ENCODE data around the gene SLC4A3. TPM values are rescaled to one million over a fixed set of nuclear protein-coding genes. Genes with fewer than 3 reads are reported as not detected.

Gene SLC4A3
- total and polyA plus RNA-seq, 2 of the 8 experiments (the other 6 are each of a cell fraction or from before 2014, with no cell fraction given), result 4.8 to 7.4 TPM

- no peaks in the 10 kb centered on the region; a peak in 1 of 7 replicates for H3K4me1 ChIP-seq (replicated peaks in 1 of 4; ENCODE audit: control insufficient read depth in 3 of 4, insufficient read depth in 4 of 4, low read length in 3 of 4)
- no peaks in the 10 kb centered on the region for H3K9me3 ChIP-seq (ENCODE audit: insufficient read depth in 2 of 2, low read depth in 1 of 2, low read length in 1 of 2)
- peaks cover 4% of the 10 kb centered on the region; the same call in 1 of the 2 replicates for H3K23me2 ChIP-seq (ENCODE audit: low read depth, low read length)
- no peak overlapping the region for H4K5ac ChIP-seq (ENCODE audit: insufficient read length, low read depth, low read length)
- H2AK5ac ChIP-seq (ENCODE audit: low read depth, low read length), result no peak overlapping the region
- H3K4me3 ChIP-seq (ENCODE audit: extremely low read depth in 1 of 4, insufficient read depth in 2 of 4, low read depth in 3 of 4, low read length in 4 of 4), result no peak overlapping the region
- no peak overlapping the region for H2BK5ac ChIP-seq (ENCODE audit: low read depth, low read length)
- no peak overlapping the region for H2BK12ac ChIP-seq (ENCODE audit: low read depth, low read length)
- no peak overlapping the region for H3K14ac ChIP-seq (ENCODE audit: insufficient read length)
- ChIA-PET POLR2A (ENCODE audit: partially characterized antibody) (interaction anchor here (1.5 kb wide), 1 partner anchor 11 kb away, joined by 3 read pairs; no protein-coding TSS in a partner anchor), CTCF (ENCODE audit: partially characterized antibody) (interaction anchor here (0.6 to 22.0 kb wide), 10 partner anchors 9 to 111 kb away, joined by 3 to 356 read pairs (median 4); no protein-coding TSS in a partner anchor)
- DNase-seq (ENCODE audit: low read depth in 1 of 2, low spot score in 2 of 2) (no peak), FAIRE-seq (no peak)
- H2BK120ac ChIP-seq (replicated peaks; ENCODE audit: low read depth, low read length), result no peak overlapping the region
- no peak overlapping the region for H3K23ac ChIP-seq (ENCODE audit: insufficient read length)
- no peaks in the 10 kb centered on the region for H3K79me1 ChIP-seq (ENCODE audit: low read depth, low read length)
- H3K18ac ChIP-seq (ENCODE audit: extremely low read depth, low read length), result no peak overlapping the region
- no peak overlapping the region for H2BK15ac ChIP-seq (ENCODE audit: low read length)
- H4K20me1 ChIP-seq (replicated peaks in 1 of 2; ENCODE audit: control insufficient read depth in 1 of 2, insufficient read depth in 2 of 2, low read length in 2 of 2), result peaks cover 0 to 5% of the 10 kb centered on the region in 2 experiments
- no peak for TF ChIP-seq JUND (IDR thresholded peaks at IDR 0.05; ENCODE audit: low read length)
- TF ChIP-seq NRF1 (IDR thresholded peaks at IDR 0.05; ENCODE audit: low read depth, low read length), result no peak
- no peak for TF ChIP-seq PHF8 (conservative IDR thresholded peaks at IDR 0.05; ENCODE audit: low read depth, low read length)
- no peak for TF ChIP-seq KDM5A (IDR thresholded peaks at IDR 0.05; ENCODE audit: low read length)
- H3K4ac ChIP-seq (replicated peaks; ENCODE audit: insufficient read length, low read depth, low read length), result no peak overlapping the region
- no peak overlapping the region for H2AFZ ChIP-seq (ENCODE audit: low read length)
- no peak overlapping the region for H4K8ac ChIP-seq (ENCODE audit: extremely low read depth, insufficient read depth, low read length)
- no peak overlapping the region for H2BK20ac ChIP-seq (ENCODE audit: low read length)
- H3K56ac ChIP-seq (replicated peaks; ENCODE audit: insufficient read length, low read depth, low read length), result no peak overlapping the region
- H3K4me2 ChIP-seq (ENCODE audit: insufficient read depth in 1 of 2, low read depth in 2 of 2, low read length in 2 of 2), result no peak overlapping the region
- H4K91ac ChIP-seq (replicated peaks; ENCODE audit: insufficient read length, low read length), result no peak overlapping the region
- no peaks in the 10 kb centered on the region for H3K36me3 ChIP-seq (ENCODE audit: control insufficient read depth in 2 of 4, insufficient read depth in 4 of 4, low read length in 3 of 4)
- no peaks in the 10 kb centered on the region for H3K79me2 ChIP-seq (ENCODE audit: control insufficient read depth in 1 of 2, insufficient read depth in 2 of 2, low read length in 2 of 2)
- no peak overlapping the region for H3K27ac ChIP-seq (ENCODE audit: low read depth, low read length)
- H3K9ac ChIP-seq (replicated peaks in 1 of 4; ENCODE audit: extremely low read depth in 1 of 4, low read depth in 3 of 4, low read length in 3 of 4), result no peak overlapping the region
- 87% methylated on average over 13 of the region's 15 CpGs; no CpG with 5 or more reads in 1 of the 2 experiments for WGBS, 2 experiments (ENCODE audit: extremely low coverage in 1 of 2, insufficient coverage in 1 of 2, insufficient read length in 1 of 2, insufficient replicate concordance in 2 of 2, low coverage in 1 of 2, low lambda C conversion rate in 2 of 2, missing lambda C conversion rate in 1 of 2)
- H3K27me3 ChIP-seq (replicated peaks in 1 of 4; ENCODE audit: control insufficient read depth in 3 of 4, extremely low read depth in 1 of 4, insufficient read depth in 3 of 4, low read length in 3 of 4), result no peaks in the 10 kb centered on the region
These were observed 6.9 kb downstream of the SLC4A3 start for GRCh38 chr2:219634171-219634940.
